Esophagus muscularis mucosa (tissue), 4 donors: Measurements from ENCODE around the gene ITPKB. TPM values are rescaled to one million over a fixed set of nuclear protein-coding genes. Genes with fewer than 3 reads are reported as not detected.
"Not testable (repeated sequence)": the region's sequence is repeated elsewhere in the genome, so short reads cannot be mapped to it uniquely, and the experiment has no call there.

ENCODE experiments used
- DNase-seq: peaks from one replicate; pipeline ENCODE4 v3.0.0-alpha.2; 2017; ENCODE audit errors: extremely low spot score
- H3K27ac ChIP-seq, 4 donors: fragments of 200-600 bp; sonication (generic); replicated peaks in 1 of 4; 1 replicate in 3 of 4; 2 replicates in 1 of 4; pipeline ENCODE4 v1.5.1; 2016 to 2019; ENCODE audit warnings: mild to moderate bottlenecking in 1 of 4
- H3K27me3 ChIP-seq, 4 donors: fragments of 200-600 bp; sonication (generic); one replicate each; pipeline versions ENCODE4 v1.5.1 to v1.6.0; 2016 to 2019
- H3K36me3 ChIP-seq, 4 donors: fragments of 200-600 bp; sonication (generic); one replicate each; pipeline ENCODE4 v1.5.1; 2016 to 2019
- H3K4me1 ChIP-seq, 4 donors: fragments of 200-600 bp; sonication (generic); one replicate each; pipeline ENCODE4 v1.5.1; 2016 to 2019
- H3K4me3 ChIP-seq, 4 donors: fragments of 200-600 bp; sonication (generic); 1 replicate in 2 of 4; 2 replicates in 2 of 4; pipeline ENCODE4 v1.5.1; 2016 to 2019; ENCODE audit warnings: mild to moderate bottlenecking in 4 of 4, moderate library complexity in 1 of 4
- H3K9me3 ChIP-seq, 4 donors: fragments of 200-600 bp; sonication (generic); 1 replicate in 3 of 4; 2 replicates in 1 of 4; pipeline ENCODE4 v1.5.1; 2016 to 2019
- CTCF ChIP-seq, 3 experiments: fragments of 200-600 bp in 2 of 3; fragments of 450-650 bp in 1 of 3; sonication (generic) in 2 of 3; IDR thresholded peaks; one replicate each; pipeline ENCODE4 v1.5.1; 2017 to 2019; ENCODE audit warnings: antibody characterized with exemption in 3 of 3, mild to moderate bottlenecking in 2 of 3, moderate library complexity in 1 of 3
- EP300 ChIP-seq: sonication (generic); formaldehyde crosslinking; IDR thresholded peaks from one replicate; pipeline ENCODE4 v1.6.1; 2017; ENCODE audit warnings: antibody characterized with exemption
- POLR2A ChIP-seq: fragments of 450-650 bp; IDR thresholded peaks from one replicate; pipeline ENCODE4 v1.6.1; 2017; ENCODE audit warnings: antibody characterized with exemption, moderate library complexity, mild to moderate bottlenecking, low read depth
- POLR2AphosphoS5 ChIP-seq, 2 donors: sonication (generic); formaldehyde crosslinking; IDR thresholded peaks; one replicate each; pipeline ENCODE4 v1.6.1; 2017; ENCODE audit warnings: antibody characterized with exemption in 2 of 2
- WGBS: methylation state at CpG from one replicate; pipeline ENCODE4 v1.1.5; 2018; 5-methylcytosine and 5-hydroxymethylcytosine counted together
- intact Hi-C: fragments of 100-400 bp; cut with DNase I; formaldehyde crosslinking; loops from one replicate; pipeline ENCODE4 v1.15.1; 2023
- total RNA-seq, 4 donors: library from RNA; depleted of rRNA; stranded (reverse); fragments of >200 nt; gene quantifications; one replicate each; pipeline versions ENCODE4 v1.1.0 to v1.2.1, GENCODE V29; 2016

The ITPKB gene
- total RNA-seq, 4 donors from 2014 or later: 71.1 to 156 (median 116) TPM

- WGBS: 67% methylated on average over 21 of the region's 23 CpGs
- no peak for DNase-seq
- intact Hi-C loops: no loop called here
Observed at GRCh38 chr1:226640321-226641136, 98.6 kb downstream of the ITPKB start.

GRCh38 chr1:226639631-226640061 is 99.4 kb downstream of the ITPKB start:
- Histone ChIP-seq H3K27me3 (no peaks in the 10 kb centered on the region), H3K36me3 (peaks cover 16 to 89% (median 76%) of the 10 kb centered on the region in 4 donors), H3K9me3 (no peaks in the 10 kb centered on the region), H3K27ac (peak overlapping the region in 1 of 4 donors; percentile 87), H3K4me1 (peaks cover 38 to 99% (median 93%) of the 10 kb centered on the region in 4 donors), H3K4me3 (no peak overlapping the region)
- no peak for DNase-seq
- intact Hi-C loops: no loop called here
- TF ChIP-seq POLR2A (no peak), CTCF (IDR thresholded peaks at IDR 0.05) (no peak), EP300 (no peak), POLR2AphosphoS5 (IDR thresholded peaks at IDR 0.05) (no peak)
- 91% methylated on average over 11 of the region's 18 CpGs for WGBS

More at GRCh38 chr1:226640321-226641136, 98.6 kb downstream of the ITPKB start:
- peaks cover 47 to 99% (median 93%) of the 10 kb centered on the region in 4 donors for H3K4me1 ChIP-seq
- H3K27me3 ChIP-seq: no peaks in the 10 kb centered on the region
- no peak for TF ChIP-seq CTCF (IDR thresholded peaks at IDR 0.05)
- no peak for TF ChIP-seq POLR2A
- TF ChIP-seq POLR2AphosphoS5 (IDR thresholded peaks at IDR 0.05): peak; percentile 72 to 76
- no peak for TF ChIP-seq EP300
- no peaks in the 10 kb centered on the region for H3K9me3 ChIP-seq
- H3K36me3 ChIP-seq: peaks cover 16 to 90% (median 77%) of the 10 kb centered on the region in 4 donors
- H3K4me3 ChIP-seq: no peak overlapping the region
- H3K27ac ChIP-seq: peak overlapping the region in 1 of 4 donors; percentile 87

GRCh38 chr1:226639206-226639605 is 99.9 kb downstream of the ITPKB start:
- H3K27me3 ChIP-seq, H3K9me3 ChIP-seq, H3K4me3 ChIP-seq, intact Hi-C loops, DNase-seq: not testable (repeated sequence)
- Histone ChIP-seq H3K27ac (peak overlapping the region in 1 of 4 donors; percentile 87), H3K4me1 (peaks cover 37 to 99% (median 93%) of the 10 kb centered on the region in 4 donors), H3K36me3 (peaks cover 16 to 91% (median 77%) of the 10 kb centered on the region in 4 donors)
- WGBS: 92% methylated on average over 6 of the region's 8 CpGs

- H3K27me3 ChIP-seq: no peaks in the 10 kb centered on the region
- peaks cover 16 to 89% (median 75%) of the 10 kb centered on the region in 4 donors for H3K36me3 ChIP-seq
- H3K4me1 ChIP-seq: peaks cover 39 to 99% (median 93%) of the 10 kb centered on the region in 4 donors
- TF ChIP-seq POLR2A (no peak), POLR2AphosphoS5 (IDR thresholded peaks at IDR 0.05) (no peak), CTCF (IDR thresholded peaks at IDR 0.05) (no peak), EP300 (no peak)
- H3K9me3 ChIP-seq: no peaks in the 10 kb centered on the region
- peak overlapping the region in 1 of 4 donors; percentile 87 for H3K27ac ChIP-seq
- WGBS: 78% methylated on average over 8 of the region's 16 CpGs
- no peak for DNase-seq
- no peak overlapping the region for H3K4me3 ChIP-seq
- intact Hi-C loops: no loop called here
Observed at GRCh38 chr1:226638608-226639007, 100.5 kb downstream of the ITPKB start.

- H3K36me3 ChIP-seq: peaks cover 16 to 92% (median 80%) of the 10 kb centered on the region in 4 donors
- WGBS: 63% methylated on average over 3 of the region's 10 CpGs
- TF ChIP-seq EP300 (no peak), POLR2AphosphoS5 (IDR thresholded peaks at IDR 0.05) (peak in 1 of 2 donors; percentile 3)
Observed at GRCh38 chr1:226638001-226638601, 101.0 kb downstream of the ITPKB start.

More at GRCh38 chr1:226638001-226638601, 101.0 kb downstream of the ITPKB start:
- Histone ChIP-seq H3K27me3 (no peaks in the 10 kb centered on the region), H3K4me3 (no peak overlapping the region), H3K27ac (peak overlapping the region in 1 of 4 donors; percentile 87), H3K9me3 (no peaks in the 10 kb centered on the region), H3K4me1 (peaks cover 40 to 99% (median 93%) of the 10 kb centered on the region in 4 donors)
- intact Hi-C loops: no loop called here
- DNase-seq: no peak
